ENCODE measurements around the gene KCNK4. TPM values are rescaled to one million over a fixed set of nuclear protein-coding genes. Genes with fewer than 3 reads are reported as not detected.
A peak's percentile ranks its signal among the peaks of the same experiment; 100 is the strongest.

The KCNK4 gene
- total RNA-seq, 1 donor from 2014 or later: 0.23 TPM

DNA sequence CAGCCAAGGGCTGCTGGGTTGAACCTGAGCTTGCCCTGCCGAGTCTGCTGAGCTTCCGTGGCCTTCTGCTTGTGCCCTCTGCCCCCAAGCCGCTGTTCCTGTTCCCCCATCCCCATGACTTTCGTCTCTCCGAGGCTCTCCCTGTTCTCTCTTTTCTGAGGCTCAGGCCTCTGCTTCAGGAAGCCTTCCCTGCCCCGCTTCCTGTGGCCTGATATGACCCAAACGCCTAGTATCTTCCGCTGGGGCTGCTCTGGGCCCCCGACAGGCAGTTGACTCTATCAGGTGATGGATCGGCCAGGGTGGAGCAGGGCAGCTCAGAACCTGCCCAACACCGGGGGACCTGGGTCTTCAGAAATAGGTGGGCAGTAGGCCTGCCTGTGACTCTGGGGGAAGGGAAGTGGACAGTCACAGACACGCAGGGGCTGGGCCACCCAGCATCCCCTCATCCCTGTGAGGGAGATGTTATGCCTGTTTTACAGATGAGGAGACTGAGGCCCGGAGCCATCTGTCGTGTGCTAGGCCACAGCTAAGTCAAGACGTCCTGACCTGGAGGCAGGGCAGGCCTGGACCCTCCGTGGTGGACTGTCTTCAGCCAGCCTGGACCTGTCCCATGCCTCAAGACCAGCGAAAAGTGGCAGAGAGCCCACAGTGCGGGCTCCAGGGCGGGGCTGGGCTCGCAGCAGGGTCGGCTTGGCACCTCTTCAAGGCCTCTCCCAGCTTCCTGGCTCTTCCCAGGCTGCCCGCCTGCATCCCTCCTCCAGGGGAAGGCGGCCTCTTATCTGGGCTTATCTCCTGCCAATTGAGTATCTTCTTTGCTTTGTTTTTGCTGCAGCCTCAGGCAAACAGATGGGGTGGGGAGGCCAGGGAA, 22.8 kb upstream of the KCNK4 start:
- no peak for DNase-seq
- H3K36me3 Mint-ChIP-seq (ENCODE audit: low read depth): peaks cover 14% of the 10 kb centered on the region
- intact Hi-C loops (cut with micrococcal nuclease): loop anchor here (1.0 kb wide), 1 partner anchor 17 kb away; the partner anchor contains the start of gene PLCB3
- peaks cover 26% of the 10 kb centered on the region for H3K4me1 Mint-ChIP-seq
- H3K9me3 Mint-ChIP-seq: no peaks in the 10 kb centered on the region
- peak overlapping the region; percentile 96 for H3K4me3 Mint-ChIP-seq
- H3K27me3 Mint-ChIP-seq: no peaks in the 10 kb centered on the region
- H3K27ac Mint-ChIP-seq: peak overlapping the region; percentile 99

DNA sequence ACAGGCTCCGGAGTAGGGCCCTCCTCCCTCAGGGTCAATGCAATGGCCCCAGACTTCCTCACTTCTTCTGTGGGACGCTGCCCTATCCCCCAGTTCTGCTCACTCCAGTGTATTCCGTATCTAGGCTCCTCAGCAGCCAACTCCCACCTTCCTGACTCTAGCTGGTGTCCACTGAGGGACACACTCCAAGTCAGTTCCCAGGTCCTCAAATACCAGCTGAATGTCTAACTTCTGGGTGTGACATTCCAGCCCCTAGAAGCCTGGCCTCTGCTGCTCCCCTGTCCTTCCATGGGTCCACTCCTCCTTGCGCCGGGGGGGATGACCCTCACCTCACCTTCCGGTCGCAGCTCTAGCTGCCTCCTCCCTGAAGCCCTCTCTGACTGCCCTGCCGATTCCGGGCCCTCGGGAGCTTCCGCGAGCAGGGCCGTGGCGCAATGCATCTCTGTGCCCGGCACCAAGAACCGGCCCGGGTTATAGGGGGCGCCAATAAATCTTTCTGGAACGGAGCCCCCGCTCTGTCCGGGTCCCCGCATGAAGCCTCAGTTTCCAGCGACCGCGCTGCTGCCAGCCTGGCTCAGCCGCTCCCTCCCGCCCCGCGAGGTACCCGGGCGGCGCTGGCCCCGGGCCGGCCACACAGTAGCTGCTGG, 22.1 kb upstream of the KCNK4 start:
- no peaks in the 10 kb centered on the region for H3K9me3 Mint-ChIP-seq
- peaks cover 26% of the 10 kb centered on the region for H3K4me1 Mint-ChIP-seq
- peaks cover 14% of the 10 kb centered on the region for H3K36me3 Mint-ChIP-seq (ENCODE audit: low read depth)

DNA sequence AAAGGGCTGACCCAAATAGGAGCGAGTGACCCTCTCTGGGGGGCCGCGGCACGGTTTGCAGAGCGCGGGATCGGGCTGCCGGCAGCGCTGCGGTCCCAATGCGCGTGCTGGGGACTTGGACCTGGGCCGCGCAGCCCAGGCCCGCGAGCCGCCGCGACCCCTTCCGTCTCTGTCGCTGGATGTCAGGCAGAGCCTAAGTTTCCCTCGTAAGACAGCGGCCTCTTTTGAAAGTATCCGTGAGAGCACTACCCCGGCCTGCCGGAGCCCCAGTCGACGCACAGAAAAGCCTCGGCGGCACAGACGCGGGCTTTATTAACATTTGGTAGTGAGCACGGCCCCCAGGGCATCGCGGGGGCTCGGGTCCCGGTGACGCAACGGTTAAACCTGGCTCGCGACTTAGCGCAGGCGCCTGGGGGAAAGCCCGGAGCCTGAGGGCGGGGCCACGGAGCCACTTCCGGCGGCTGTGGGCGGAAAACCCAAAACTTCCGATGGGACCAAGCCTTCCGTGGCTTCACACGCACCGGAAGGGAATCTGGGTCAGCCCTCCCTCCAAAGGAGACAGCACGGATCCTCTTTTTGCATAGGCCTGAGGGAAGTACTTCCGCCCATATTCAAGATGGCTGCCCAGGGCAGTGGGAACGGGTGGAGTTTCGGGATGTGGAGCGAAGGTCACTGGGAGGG, 21.4 kb upstream of the KCNK4 start:
- intact Hi-C loops (cut with micrococcal nuclease): loop anchor here (1.0 to 2.0 kb wide), 5 partner anchors 16 to 71 kb away; partner anchors contain the start of genes CCDC88B, ESRRA, GPR137 and TRMT112
- Mint-ChIP-seq H3K36me3 (ENCODE audit: low read depth) (peaks cover 14% of the 10 kb centered on the region), H3K27ac (peak overlapping the region; percentile 99), H3K27me3 (no peaks in the 10 kb centered on the region), H3K4me1 (peaks cover 26% of the 10 kb centered on the region), H3K9me3 (no peaks in the 10 kb centered on the region), H3K4me3 (peak overlapping the region; percentile 96)
- DNase-seq: peak; percentile 99

More for the DNA sequence above, 22.1 kb upstream of the KCNK4 start:
- peak overlapping the region; percentile 99 for H3K27ac Mint-ChIP-seq
- peak; percentile 89 for DNase-seq
- H3K4me3 Mint-ChIP-seq: peak overlapping the region; percentile 96
- intact Hi-C loops (cut with micrococcal nuclease): loop anchor here (1.0 kb wide), 3 partner anchors 18 to 48 kb away; partner anchors contain the start of genes PLCB3 and TRMT112
- no peaks in the 10 kb centered on the region for H3K27me3 Mint-ChIP-seq

DNA sequence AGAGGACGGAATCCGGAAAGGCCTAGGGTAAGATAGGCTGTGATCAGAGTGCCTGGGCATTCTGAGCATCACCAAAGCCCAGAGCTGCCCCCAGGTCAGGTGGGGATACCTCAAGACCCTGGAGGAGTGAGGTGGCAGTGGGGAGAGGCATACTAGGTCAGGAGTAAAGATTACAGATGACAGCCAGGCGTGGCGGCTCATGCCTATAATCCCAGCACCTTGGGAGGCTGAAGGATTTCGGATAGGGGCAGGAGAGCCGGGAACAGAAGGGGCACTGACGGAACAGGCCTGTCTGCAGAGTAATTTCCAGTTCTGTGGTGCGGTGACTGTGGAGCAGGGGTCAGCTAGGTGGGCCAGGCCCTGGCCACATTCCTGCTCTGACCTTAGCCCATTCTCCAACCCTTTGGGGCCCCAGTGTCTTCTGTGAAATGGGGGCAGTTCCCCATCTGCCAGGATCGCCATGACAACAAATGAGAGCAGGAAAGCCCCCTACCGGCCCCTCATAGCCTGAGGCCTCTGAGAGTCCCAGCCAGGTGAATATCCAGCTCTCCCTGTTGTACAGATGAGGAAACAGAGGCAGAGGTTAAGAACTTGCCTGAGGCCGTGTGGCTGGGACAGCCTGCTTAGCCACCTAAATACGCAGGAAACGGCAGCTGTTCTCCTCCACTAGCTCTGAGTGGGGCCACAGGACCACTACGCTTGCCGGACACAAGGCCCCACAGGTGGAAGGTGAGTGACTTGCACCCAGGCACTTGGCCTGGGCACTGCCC, 15.9 kb upstream of the KCNK4 start:
- Mint-ChIP-seq H3K9me3 (no peaks in the 10 kb centered on the region), H3K27ac (no peak overlapping the region), H3K4me1 (peaks cover 13% of the 10 kb centered on the region), H3K27me3 (no peaks in the 10 kb centered on the region), H3K4me3 (no peak overlapping the region), H3K36me3 (ENCODE audit: low read depth) (peaks cover 9% of the 10 kb centered on the region)
- intact Hi-C loops (cut with micrococcal nuclease): no loop called here
- no peak for DNase-seq

DNA sequence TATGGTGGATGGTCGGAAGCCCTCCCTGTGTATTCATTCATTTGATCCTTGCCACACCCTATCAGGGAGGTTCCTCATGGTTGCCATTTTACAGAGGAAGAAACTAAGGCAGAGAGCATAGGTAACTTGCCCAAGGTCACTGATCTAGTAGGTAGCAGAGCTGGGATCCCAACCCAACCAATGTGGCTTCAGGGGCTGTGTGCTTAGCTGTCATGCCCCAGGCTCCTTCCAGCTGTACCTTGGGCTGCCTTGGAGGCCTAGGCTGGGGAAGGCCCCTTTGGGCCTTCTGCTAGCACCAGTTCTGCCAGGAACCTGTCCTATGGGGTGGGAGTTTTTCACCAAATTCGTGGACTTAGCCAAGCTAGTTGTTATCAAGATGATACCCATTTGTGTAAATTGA, 15.3 kb upstream of the KCNK4 start:
- H3K36me3 Mint-ChIP-seq (ENCODE audit: low read depth): peaks cover 7% of the 10 kb centered on the region
- no peak overlapping the region for H3K4me3 Mint-ChIP-seq
- no peaks in the 10 kb centered on the region for H3K27me3 Mint-ChIP-seq
- no peak for DNase-seq
- H3K4me1 Mint-ChIP-seq: peaks cover 11% of the 10 kb centered on the region
- intact Hi-C loops (cut with micrococcal nuclease): no loop called here
- H3K27ac Mint-ChIP-seq: no peak overlapping the region
- no peaks in the 10 kb centered on the region for H3K9me3 Mint-ChIP-seq

DNA sequence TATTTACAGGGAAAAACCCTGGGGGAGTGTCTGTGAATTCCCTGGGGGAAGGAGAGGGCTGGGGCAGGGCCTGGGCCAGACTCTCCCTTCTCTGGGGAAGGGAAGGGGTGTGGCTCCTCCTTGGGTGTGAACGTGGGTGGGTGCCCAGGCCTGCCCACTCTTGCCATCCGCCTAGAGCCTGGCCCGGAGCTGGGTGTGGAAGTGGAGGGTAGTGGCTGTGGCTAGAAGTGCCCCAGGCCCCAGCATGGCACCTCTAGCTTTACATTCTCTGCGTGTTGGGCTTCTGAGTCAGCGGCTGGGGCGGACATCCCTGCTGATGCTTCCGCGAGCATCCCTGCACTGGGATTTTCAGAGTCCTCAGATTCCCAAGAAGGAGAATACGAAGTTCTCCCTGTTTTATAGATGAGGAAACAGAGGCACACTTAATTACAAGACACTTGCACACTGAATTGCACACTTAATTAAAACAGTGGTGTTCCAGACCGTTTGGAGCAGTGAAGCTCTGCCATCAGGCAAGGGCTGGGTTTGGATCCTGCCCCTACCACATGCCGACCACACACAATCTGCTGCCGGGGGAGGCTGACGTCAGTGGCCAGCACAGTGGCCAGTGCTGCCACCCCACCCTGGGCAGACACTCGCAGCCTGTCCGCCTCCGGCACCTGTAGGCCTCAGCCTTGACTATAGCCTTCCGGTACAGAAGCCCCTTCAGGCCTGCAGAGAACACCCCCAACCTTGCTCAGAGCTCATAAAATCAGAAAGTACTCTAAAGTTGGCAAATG, 14.3 kb upstream of the KCNK4 start:
- H3K36me3 Mint-ChIP-seq (ENCODE audit: low read depth): peaks cover 17% of the 10 kb centered on the region
- no peak for DNase-seq
- peaks cover 11% of the 10 kb centered on the region for H3K4me1 Mint-ChIP-seq
- intact Hi-C loops (cut with micrococcal nuclease): no loop called here
- no peaks in the 10 kb centered on the region for H3K9me3 Mint-ChIP-seq
- no peak overlapping the region for H3K4me3 Mint-ChIP-seq
- H3K27me3 Mint-ChIP-seq: no peaks in the 10 kb centered on the region
- no peak overlapping the region for H3K27ac Mint-ChIP-seq

DNA sequence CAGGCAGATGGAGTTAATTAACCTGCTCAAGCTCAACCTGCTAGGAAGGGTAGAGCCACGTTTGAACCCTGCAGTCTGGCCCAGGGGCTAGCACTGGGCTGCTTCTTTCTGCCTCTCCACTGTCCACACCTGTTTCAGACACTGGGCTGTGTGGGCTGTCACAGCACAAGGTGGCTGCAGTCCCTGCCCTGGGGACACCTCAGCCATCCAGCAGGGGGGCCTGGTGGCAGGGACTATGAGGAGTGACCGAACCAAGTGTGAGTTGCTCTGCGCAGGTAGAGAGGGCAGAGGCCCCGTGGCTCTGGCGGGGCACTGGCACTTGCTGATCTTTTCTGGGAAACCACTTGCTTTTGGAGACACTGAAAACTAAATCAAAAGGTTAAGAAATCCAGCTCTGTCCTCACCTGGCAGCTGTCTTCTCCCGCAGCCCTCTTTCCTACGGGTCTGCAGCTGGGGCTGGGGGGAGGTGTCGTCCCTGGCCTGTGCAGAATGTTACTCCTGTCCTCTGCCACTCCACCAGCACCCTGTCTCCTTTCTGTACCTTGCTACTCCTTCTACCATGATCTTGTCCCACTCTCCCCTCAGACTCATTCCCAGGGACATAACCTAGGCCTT, 12.4 kb upstream of the KCNK4 start:
- Mint-ChIP-seq H3K36me3 (ENCODE audit: low read depth) (peaks cover 22% of the 10 kb centered on the region), H3K27me3 (no peaks in the 10 kb centered on the region), H3K27ac (no peak overlapping the region), H3K9me3 (no peaks in the 10 kb centered on the region), H3K4me3 (no peak overlapping the region), H3K4me1 (peaks cover 12% of the 10 kb centered on the region)
- intact Hi-C loops (cut with micrococcal nuclease): no loop called here
- no peak for DNase-seq

DNA sequence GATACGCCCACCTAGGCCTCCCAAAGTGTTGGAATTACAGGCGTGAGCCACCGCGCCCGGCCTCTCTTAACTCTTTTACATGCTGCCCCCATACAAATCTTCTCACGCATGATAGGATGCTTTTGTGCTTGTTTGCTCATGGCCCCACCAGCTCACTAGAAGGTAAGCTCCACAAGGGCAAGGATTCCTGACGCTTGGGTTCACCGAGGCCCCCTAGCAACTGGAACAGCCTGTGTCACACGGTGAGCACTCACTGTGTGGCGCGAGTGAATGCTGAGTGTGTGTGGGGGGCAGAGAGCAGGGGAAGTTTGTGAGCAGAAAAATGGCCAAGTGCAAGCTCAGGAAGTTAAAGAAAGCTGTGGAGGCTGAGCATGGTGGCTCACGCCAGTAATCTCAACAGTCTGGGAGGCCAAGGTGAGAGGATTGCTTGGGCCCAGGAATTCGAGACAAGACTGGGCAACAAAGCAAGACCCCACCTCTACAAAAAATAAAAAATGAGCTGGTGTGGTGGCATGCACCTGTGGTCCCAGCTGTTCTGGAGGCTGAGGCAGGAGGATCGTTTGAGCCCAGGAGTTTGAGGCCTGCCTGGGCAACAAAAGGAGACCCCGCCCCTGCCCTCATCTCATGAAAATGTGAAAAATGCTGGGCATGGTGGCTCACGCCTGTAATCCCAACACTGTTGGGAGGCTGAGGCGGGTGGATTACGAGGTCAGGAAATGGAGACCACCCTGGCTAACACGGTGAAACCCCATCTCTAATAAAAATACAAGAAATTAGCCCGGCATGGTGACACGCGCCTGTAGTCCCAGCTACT, 8.9 kb upstream of the KCNK4 start:
- H3K9me3 Mint-ChIP-seq: no peaks in the 10 kb centered on the region
- H3K4me3 Mint-ChIP-seq: no peak overlapping the region
- no peak for DNase-seq
- no peak overlapping the region for H3K27ac Mint-ChIP-seq
- intact Hi-C loops (cut with micrococcal nuclease): no loop called here
- peaks cover 21% of the 10 kb centered on the region for H3K4me1 Mint-ChIP-seq
- H3K27me3 Mint-ChIP-seq: no peaks in the 10 kb centered on the region
- peaks cover 22% of the 10 kb centered on the region for H3K36me3 Mint-ChIP-seq (ENCODE audit: low read depth)

DNA sequence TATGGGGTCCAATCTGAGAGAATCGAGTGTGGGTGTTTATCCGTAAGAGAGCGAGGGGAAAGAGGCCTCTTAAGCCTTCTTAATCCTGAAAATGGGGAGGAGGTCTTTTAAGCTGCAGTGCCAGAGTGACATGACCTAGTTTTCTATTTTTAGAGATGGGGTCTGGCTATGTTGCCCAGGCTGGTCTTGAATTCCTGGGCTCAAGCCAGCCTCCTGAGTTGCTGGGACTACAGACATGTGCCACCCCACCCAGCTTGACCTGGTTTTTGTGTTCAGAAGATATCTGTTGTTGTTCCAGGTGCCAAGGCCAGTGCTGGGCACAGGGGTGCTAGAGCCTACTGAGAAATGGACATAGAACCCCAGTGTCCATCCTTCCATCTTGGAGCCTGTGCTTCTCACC, 8.0 kb upstream of the KCNK4 start:
- Mint-ChIP-seq H3K4me3 (peak overlapping the region; percentile 59), H3K27me3 (no peaks in the 10 kb centered on the region), H3K36me3 (ENCODE audit: low read depth) (peaks cover 22% of the 10 kb centered on the region), H3K4me1 (peaks cover 21% of the 10 kb centered on the region), H3K27ac (peak overlapping the region; percentile 62), H3K9me3 (no peaks in the 10 kb centered on the region)
- intact Hi-C loops (cut with micrococcal nuclease): no loop called here
- DNase-seq: peak; percentile 59

DNA sequence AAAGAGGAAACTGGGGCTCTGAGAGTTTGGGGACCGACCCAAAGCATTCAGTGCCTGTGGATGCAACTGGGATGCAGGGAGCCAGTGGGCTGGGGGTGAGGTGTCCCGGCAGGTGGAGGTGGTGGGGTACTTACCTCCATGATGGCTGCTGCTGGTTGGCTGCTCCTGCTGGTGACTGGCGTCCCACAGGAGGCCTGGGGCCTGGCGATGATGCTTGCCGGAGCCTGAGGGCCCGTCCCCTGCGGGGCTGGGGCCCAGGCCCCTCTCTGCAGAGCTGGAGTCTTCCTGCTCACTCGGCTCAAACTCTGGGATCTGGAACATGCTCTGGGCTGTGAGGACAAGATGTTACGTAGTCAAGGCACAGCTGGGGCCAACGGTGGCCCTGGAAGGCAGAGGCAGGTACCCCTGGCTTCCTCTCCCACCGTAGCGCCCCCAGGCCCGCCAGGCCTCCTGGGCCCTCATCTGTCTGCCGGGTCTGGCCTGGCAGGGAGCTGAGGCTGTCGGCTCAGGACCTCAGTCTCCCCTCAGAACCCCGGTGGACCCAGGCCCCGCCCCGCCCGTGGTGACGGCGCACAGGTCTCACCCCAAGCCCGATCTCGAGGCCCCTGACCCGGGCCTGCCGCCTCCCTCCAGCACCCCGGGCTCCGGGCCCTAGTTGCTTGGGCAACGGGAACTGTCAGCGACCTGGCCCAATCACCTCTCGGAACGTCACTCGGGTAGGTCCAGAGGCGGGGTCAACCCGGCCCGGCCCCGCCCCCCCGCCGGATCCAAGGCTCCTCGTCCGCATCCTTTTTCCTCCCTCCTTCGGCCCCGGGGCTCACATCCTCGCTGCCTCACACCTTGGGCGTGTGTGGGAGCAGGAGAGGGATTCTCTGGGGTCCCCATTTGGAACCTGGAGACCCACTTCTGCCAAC, 6.8 kb upstream of the KCNK4 start, which contains the start of gene BAD:
Gene BAD, minus strand, starts transcription at position 618 of the 914 bp plus-strand sequence. Its CDS starts 297 bp downstream, at position 321.
- peaks cover 17% of the 10 kb centered on the region for H3K4me1 Mint-ChIP-seq
- H3K36me3 Mint-ChIP-seq (ENCODE audit: low read depth): peaks cover 19% of the 10 kb centered on the region
- H3K9me3 Mint-ChIP-seq: no peaks in the 10 kb centered on the region
- peak; percentile 97 for DNase-seq
- H3K4me3 Mint-ChIP-seq: peak within 1 kb of the TSS; percentile 89
- peak within 1 kb of the TSS; percentile 94 for H3K27ac Mint-ChIP-seq
- no peaks in the 10 kb centered on the region for H3K27me3 Mint-ChIP-seq
- intact Hi-C loops (cut with micrococcal nuclease): loop anchor here (2.0 kb wide), 1 partner anchor 44 kb away; the partner anchor contains the start of gene FKBP2

Measured in activated CD4-positive, alpha-beta T cell treated with anti-CD3 and anti-CD28 coated beads, Interleukin-2, amount 10 ng/mL, durations not matched to agents 24 days and 14 days (primary cell).